Measurements from ENCODE around the gene KIAA1328. TPM values are rescaled to one million over a fixed set of nuclear protein-coding genes. Genes with fewer than 3 reads are reported as not detected.

KIAA1328 gene
- total RNA-seq, 1 donor from 2014 or later = 11.6 TPM

DNA sequence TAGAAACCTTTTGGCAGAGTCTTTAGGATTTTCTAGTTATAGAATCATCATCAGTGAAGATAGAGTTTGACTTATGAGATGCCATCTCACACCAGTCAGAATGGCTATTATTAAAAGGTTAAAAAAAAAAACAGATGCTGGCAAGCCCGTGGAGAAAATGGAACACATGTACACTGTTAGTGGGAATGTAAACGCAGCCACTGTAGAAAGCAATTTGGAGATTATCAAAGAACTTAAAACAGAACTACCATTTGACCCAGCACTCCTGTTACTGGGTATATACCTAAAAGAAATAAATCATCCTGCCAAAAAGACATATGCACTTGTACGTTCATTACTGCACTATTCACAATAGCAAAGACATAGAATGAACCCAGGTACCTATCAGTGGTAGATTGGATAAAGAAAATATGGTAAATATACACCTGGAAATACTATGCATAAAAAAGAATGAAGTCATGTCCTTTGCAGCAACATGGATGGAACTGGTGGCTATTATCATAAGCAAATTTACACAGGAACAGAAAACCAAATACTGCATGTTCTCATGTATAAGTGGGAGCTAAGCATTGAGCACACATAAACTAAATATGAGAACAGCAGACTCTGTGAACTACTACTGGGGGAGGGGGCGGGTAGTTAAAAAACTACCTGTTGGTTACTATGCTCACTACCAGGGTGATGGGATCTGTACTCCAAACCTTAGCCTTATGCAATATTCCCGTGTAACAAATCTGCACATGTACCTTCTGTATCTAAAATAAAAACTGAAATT lies 279.0 kb downstream of the KIAA1328 start:
- Mint-ChIP-seq H3K4me3 (no peak overlapping the region), H3K36me3 (peaks cover 4% of the 10 kb centered on the region), H3K4me1 (ENCODE audit: unreplicated experiment) (no peaks in the 10 kb centered on the region), H3K27ac (no peak overlapping the region), H3K9me3 (peaks cover 14% of the 10 kb centered on the region), H3K27me3 (no peaks in the 10 kb centered on the region)
- no peak for DNase-seq (ENCODE audit: extremely low spot score, unreplicated experiment)
- TF ChIP-seq, protein P1, sequence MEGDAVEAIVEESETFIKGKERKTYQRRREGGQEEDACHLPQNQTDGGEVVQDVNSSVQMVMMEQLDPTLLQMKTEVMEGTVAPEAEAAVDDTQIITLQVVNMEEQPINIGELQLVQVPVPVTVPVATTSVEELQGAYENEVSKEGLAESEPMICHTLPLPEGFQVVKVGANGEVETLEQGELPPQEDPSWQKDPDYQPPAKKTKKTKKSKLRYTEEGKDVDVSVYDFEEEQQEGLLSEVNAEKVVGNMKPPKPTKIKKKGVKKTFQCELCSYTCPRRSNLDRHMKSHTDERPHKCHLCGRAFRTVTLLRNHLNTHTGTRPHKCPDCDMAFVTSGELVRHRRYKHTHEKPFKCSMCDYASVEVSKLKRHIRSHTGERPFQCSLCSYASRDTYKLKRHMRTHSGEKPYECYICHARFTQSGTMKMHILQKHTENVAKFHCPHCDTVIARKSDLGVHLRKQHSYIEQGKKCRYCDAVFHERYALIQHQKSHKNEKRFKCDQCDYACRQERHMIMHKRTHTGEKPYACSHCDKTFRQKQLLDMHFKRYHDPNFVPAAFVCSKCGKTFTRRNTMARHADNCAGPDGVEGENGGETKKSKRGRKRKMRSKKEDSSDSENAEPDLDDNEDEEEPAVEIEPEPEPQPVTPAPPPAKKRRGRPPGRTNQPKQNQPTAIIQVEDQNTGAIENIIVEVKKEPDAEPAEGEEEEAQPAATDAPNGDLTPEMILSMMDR (conservative IDR thresholded peaks at IDR 0.05) = no peak

DNA sequence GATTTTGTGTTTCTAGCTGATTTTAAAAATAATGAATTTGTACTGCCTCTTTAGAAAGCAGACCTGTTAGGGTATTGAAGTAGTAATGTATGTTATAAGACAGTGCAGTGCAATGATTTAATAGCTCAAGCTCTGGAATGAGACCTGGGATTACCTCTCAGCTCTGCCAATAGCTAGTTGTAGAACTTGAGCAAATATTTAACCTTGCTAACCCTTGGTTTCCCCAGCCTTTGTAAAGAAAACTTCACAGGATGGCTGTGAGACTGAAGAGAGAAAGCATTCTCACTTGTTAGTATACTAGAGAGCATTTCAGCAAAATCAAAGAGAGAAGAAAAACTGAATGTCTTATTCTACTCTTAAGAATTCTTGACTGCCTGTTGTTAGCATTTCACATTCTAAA lies 293.9 kb downstream of the KIAA1328 start:
- Mint-ChIP-seq H3K27ac (no peak overlapping the region), H3K4me1 (ENCODE audit: unreplicated experiment) (peaks cover 5% of the 10 kb centered on the region), H3K27me3 (no peaks in the 10 kb centered on the region), H3K9me3 (peaks cover 6% of the 10 kb centered on the region), H3K36me3 (no peaks in the 10 kb centered on the region), H3K4me3 (no peak overlapping the region)
- DNase-seq (ENCODE audit: extremely low spot score, unreplicated experiment) = no peak
- TF ChIP-seq, protein P1 (conservative IDR thresholded peaks at IDR 0.05) = no peak

DNA sequence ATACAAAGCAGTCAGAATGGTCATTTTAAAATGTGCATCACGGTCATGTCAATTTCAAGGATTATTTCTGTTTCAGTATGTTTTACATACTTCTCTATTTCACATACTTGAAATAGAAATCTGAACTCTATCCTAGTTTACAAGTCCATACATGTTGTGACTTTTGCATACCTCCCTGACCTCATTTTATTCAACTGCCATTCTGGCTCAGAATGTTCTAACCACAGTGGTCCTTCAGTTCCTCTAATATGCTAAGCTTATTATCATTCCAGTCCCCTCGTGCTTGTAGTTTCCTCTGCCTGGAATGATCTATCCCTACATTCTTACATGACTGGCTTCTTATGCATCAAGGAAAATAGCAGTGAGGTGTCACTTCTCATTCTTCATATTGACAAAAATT lies 295.6 kb downstream of the KIAA1328 start:
- H3K36me3 Mint-ChIP-seq = no peaks in the 10 kb centered on the region
- H3K4me3 Mint-ChIP-seq = no peak overlapping the region
- no peak for DNase-seq (ENCODE audit: extremely low spot score, unreplicated experiment)
- H3K4me1 Mint-ChIP-seq (ENCODE audit: unreplicated experiment) = peaks cover 5% of the 10 kb centered on the region
- no peak overlapping the region for H3K27ac Mint-ChIP-seq
- H3K27me3 Mint-ChIP-seq = no peaks in the 10 kb centered on the region
- TF ChIP-seq, protein P1 (conservative IDR thresholded peaks at IDR 0.05) = no peak
- peaks cover 6% of the 10 kb centered on the region for H3K9me3 Mint-ChIP-seq

DNA sequence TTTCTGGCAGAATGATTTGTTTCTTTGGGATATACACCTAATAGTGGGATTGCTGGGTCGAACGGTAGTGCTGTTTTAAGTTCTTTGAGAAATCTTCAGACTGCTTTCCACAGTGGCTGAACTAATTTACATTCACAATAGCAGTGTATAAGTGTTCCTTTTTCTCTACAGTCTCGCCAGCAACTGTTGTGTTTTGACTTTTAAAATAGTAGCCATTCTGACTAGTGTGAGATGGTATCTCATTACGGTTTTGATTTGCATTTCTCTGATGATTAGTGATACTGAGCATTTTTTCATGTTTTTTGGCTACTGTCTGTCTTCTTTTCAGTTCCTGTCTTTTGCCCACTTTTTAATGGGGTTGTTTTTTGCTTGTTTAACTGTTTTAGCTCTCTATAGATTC lies 306.2 kb downstream of the KIAA1328 start:
- TF ChIP-seq, protein P1 (conservative IDR thresholded peaks at IDR 0.05) = no peak
- Mint-ChIP-seq H3K4me1 (ENCODE audit: unreplicated experiment) (no peaks in the 10 kb centered on the region), H3K9me3 (no peaks in the 10 kb centered on the region), H3K27me3 (no peaks in the 10 kb centered on the region), H3K4me3 (no peak overlapping the region), H3K36me3 (no peaks in the 10 kb centered on the region), H3K27ac (no peak overlapping the region)
- DNase-seq (ENCODE audit: extremely low spot score, unreplicated experiment) = no peak

DNA sequence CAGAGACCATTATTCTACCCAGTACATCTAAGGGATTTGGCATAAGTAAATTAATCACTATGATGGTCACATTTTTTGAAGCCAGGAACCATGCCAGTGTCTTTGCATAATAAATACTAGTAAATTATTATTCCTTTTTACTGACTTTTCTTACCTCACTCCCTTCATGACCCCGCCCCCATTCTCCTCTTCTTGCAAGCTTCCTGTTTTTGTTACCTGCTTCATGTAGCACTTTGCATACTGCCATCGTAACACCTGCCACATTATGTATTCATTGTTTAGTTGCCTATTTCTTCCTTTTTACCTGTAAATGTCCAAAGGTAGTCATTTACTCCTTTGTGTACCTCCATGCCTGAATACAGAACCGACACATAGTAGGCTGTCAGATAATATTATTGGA lies 309.5 kb downstream of the KIAA1328 start:
- Mint-ChIP-seq H3K27me3 (no peaks in the 10 kb centered on the region), H3K4me1 (ENCODE audit: unreplicated experiment) (no peaks in the 10 kb centered on the region)

More for the DNA sequence above, 309.5 kb downstream of the KIAA1328 start:
- DNase-seq (ENCODE audit: extremely low spot score, unreplicated experiment) = no peak
- no peak overlapping the region for H3K4me3 Mint-ChIP-seq
- TF ChIP-seq, protein P1 (conservative IDR thresholded peaks at IDR 0.05) = no peak
- no peak overlapping the region for H3K27ac Mint-ChIP-seq
- no peaks in the 10 kb centered on the region for H3K9me3 Mint-ChIP-seq
- H3K36me3 Mint-ChIP-seq = no peaks in the 10 kb centered on the region
